ENCODE measurements around the gene MRPL19. TPM values are rescaled to one million over a fixed set of nuclear protein-coding genes. Genes with fewer than 3 reads are reported as not detected.

The MRPL19 gene
- polyA plus RNA-seq, 1 donor from 2014 or later, result 34.4 TPM

DNA sequence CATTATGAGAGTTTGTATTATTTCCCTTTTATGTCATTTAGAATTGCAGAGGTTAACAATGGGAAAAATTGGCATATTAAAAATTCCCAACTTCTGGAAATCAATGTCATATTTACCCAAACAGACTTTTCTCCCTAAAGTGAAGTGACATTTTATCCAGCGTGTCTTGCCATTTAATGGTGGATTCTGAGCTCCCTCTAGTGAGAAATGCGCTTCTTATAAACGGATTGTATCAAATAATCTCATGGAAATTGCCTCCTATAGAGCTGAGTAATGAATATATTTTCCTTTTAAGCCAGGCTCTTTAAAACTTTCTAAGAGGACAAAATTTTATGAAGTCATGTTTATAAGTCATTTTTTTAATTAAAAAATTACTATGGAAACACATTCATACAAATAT, 69.8 kb downstream of the MRPL19 start:
- no peak overlapping the region for H3K4me3 Mint-ChIP-seq
- H3K27ac Mint-ChIP-seq, result no peak overlapping the region
- H3K4me1 Mint-ChIP-seq, result peaks cover 0 to 2% (median under 1%) of the 10 kb centered on the region in 3 donors
- no peaks in the 10 kb centered on the region for H3K36me3 Mint-ChIP-seq
- H3K27me3 Mint-ChIP-seq, result no peaks in the 10 kb centered on the region
- peaks cover 0 to 3% (median 1%) of the 10 kb centered on the region in 3 donors for H3K9me3 Mint-ChIP-seq

GRCh38 chr2:75719616-75720015, 73.0 kb downstream of the MRPL19 start:
- Mint-ChIP-seq H3K9me3 (peaks cover 0 to 3% (median 1%) of the 10 kb centered on the region in 3 donors), H3K4me3 (no peak overlapping the region), H3K36me3 (no peaks in the 10 kb centered on the region), H3K27me3 (peaks cover 8% of the 10 kb centered on the region), H3K4me1 (peaks cover 0 to 2% (median 0%) of the 10 kb centered on the region in 3 donors), H3K27ac (no peak overlapping the region)

DNA sequence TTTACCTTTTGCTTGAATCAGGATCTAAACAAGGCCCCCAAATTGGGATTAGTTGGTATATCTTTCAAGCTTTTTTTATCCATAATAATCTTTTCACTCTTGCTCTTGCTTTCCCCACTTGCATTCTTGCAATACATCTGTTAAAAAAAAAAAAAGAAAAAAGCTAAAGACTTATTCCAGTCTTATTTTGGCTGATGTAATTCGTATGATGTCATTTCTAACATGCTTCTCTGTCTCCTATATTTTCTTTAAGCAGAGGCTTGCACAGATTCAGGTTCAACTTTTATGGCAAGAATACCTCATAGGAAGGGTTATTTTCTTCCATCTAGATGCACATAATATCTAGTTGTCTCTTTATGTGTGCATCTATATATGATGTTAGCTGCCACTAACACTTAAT, 73.9 kb downstream of the MRPL19 start:
- Mint-ChIP-seq H3K4me3 (no peak overlapping the region), H3K36me3 (no peaks in the 10 kb centered on the region), H3K9me3 (peaks cover 0 to 3% (median 1%) of the 10 kb centered on the region in 3 donors), H3K27ac (no peak overlapping the region), H3K4me1 (no peaks in the 10 kb centered on the region), H3K27me3 (peaks cover 10% of the 10 kb centered on the region)

DNA sequence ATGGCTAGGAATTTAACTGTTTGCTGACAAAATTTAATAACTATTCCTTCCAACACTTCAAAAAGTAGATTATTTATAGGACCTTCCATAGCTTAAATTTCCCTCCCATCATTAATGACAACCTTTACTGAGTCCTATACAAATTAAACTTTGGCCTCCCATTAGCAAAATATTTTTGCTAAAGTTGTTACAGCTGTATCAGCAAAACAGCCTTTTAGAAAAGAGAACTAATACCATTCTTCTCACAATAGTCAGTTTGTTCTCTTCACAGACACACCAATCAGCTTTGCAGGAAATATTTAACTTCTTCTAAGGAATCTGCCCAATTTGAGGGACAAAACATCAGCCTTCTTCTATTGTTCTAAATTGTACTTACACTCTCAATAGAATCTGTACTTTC, 76.1 kb downstream of the MRPL19 start:
- no peaks in the 10 kb centered on the region for H3K4me1 Mint-ChIP-seq
- H3K4me3 Mint-ChIP-seq, result no peak overlapping the region
- H3K36me3 Mint-ChIP-seq, result no peaks in the 10 kb centered on the region
- H3K27ac Mint-ChIP-seq, result no peak overlapping the region
- peaks cover 13% of the 10 kb centered on the region for H3K27me3 Mint-ChIP-seq
- H3K9me3 Mint-ChIP-seq, result peaks cover 0 to 3% (median 1%) of the 10 kb centered on the region in 3 donors

- no peak overlapping the region for H3K27ac Mint-ChIP-seq
- H3K36me3 Mint-ChIP-seq, result no peaks in the 10 kb centered on the region
- H3K4me3 Mint-ChIP-seq, result no peak overlapping the region
- H3K4me1 Mint-ChIP-seq, result no peaks in the 10 kb centered on the region
- peaks cover 7% of the 10 kb centered on the region for H3K27me3 Mint-ChIP-seq
- peaks cover 0 to 3% (median 0%) of the 10 kb centered on the region in 3 donors for H3K9me3 Mint-ChIP-seq
Observed at GRCh38 chr2:75728614-75729419, 82.2 kb downstream of the MRPL19 start.

DNA sequence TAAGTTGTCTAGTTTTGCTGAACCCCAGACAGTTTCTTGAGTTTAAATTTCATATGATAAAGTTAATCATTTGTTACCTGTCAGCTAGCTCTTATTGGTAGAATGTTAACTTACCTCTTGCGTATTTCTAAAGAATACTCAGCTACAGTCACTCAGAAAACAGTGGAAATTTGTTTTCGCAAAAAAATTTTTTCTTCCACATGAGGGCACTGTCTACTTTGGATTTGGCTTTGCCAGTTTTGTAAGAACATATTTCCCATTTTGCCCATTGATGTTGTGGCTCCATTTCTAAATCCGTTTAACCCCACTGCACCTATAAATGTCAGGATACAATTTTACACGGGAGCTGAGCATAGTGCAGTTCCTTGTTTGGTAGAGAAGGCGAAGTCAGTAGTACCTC, 83.3 kb downstream of the MRPL19 start:
- Mint-ChIP-seq H3K36me3 (no peaks in the 10 kb centered on the region), H3K4me1 (no peaks in the 10 kb centered on the region), H3K9me3 (peaks cover 0 to 4% (median 3%) of the 10 kb centered on the region in 3 donors), H3K27ac (no peak overlapping the region), H3K27me3 (peaks cover 5% of the 10 kb centered on the region), H3K4me3 (no peak overlapping the region)

GRCh38 chr2:75736276-75736675, 89.7 kb downstream of the MRPL19 start:
- Mint-ChIP-seq H3K27ac (no peak overlapping the region), H3K36me3 (no peaks in the 10 kb centered on the region), H3K27me3 (peaks cover 4% of the 10 kb centered on the region), H3K4me1 (no peaks in the 10 kb centered on the region), H3K4me3 (no peak overlapping the region), H3K9me3 (peaks cover 2 to 4% (median 3%) of the 10 kb centered on the region in 3 donors)

GRCh38 chr2:75737961-75738360, 91.4 kb downstream of the MRPL19 start:
- H3K4me3 Mint-ChIP-seq, result no peak overlapping the region
- H3K27me3 Mint-ChIP-seq, result peaks cover 4% of the 10 kb centered on the region
- no peak overlapping the region for H3K27ac Mint-ChIP-seq
- no peaks in the 10 kb centered on the region for H3K36me3 Mint-ChIP-seq
- H3K9me3 Mint-ChIP-seq, result peaks cover 3 to 7% (median 5%) of the 10 kb centered on the region in 3 donors
- no peaks in the 10 kb centered on the region for H3K4me1 Mint-ChIP-seq

Other genes starting within 250 kb of the MRPL19 start
- not detected for gene EVA1A, start 85.8 kb upstream of the MRPL19 start, polyA plus RNA-seq
- 26.9 TPM for gene GCFC2, start 64.1 kb downstream of the MRPL19 start, polyA plus RNA-seq